ENCODE data around the gene EXOC6B.
"Not testable (repeated sequence)": the region's sequence is repeated elsewhere in the genome, so short reads cannot be mapped to it uniquely, and the experiment has no call there.

Gene EXOC6B

GRCh38 chr2:72613931-72614330 lies 211.9 kb downstream of the EXOC6B start:
- DNase-seq (ENCODE audit: insufficient read length, low spot score) (no peak), FAIRE-seq (no peak)
- TF ChIP-seq TAF1 (IDR thresholded peaks at IDR 0.05; ENCODE audit: low read depth, low read length) (no peak), POU2F2 (IDR thresholded peaks at IDR 0.05; ENCODE audit: low read depth, low read length) (no peak), SPI1 (IDR thresholded peaks at IDR 0.05; ENCODE audit: low read depth, low read length) (no peak), POLR2A (IDR thresholded peaks at IDR 0.05; ENCODE audit: low read depth, low read length) (no peak), PAX5 (IDR thresholded peaks at IDR 0.05; ENCODE audit: insufficient read depth, low read length, severe bottlenecking) (no peak), POLR2AphosphoS5 (IDR thresholded peaks at IDR 0.05; ENCODE audit: low read depth, low read length) (no peak)

GRCh38 chr2:72612614-72613160 lies 213.1 kb downstream of the EXOC6B start:
- FAIRE-seq (no peak), DNase-seq (ENCODE audit: insufficient read length, low spot score) (no peak)
- TF ChIP-seq TAF1 (IDR thresholded peaks at IDR 0.05; ENCODE audit: low read depth, low read length), result no peak
- TF ChIP-seq POU2F2 (IDR thresholded peaks at IDR 0.05; ENCODE audit: low read depth, low read length), result no peak
- no peak for TF ChIP-seq SPI1 (IDR thresholded peaks at IDR 0.05; ENCODE audit: low read depth, low read length)
- TF ChIP-seq POLR2A (IDR thresholded peaks at IDR 0.05; ENCODE audit: low read depth, low read length), result no peak
- TF ChIP-seq PAX5 (IDR thresholded peaks at IDR 0.05; ENCODE audit: insufficient read depth, low read length, severe bottlenecking), result no peak
- TF ChIP-seq POLR2AphosphoS5 (IDR thresholded peaks at IDR 0.05; ENCODE audit: low read depth, low read length), result no peak

GRCh38 chr2:72607189-72607588 lies 218.6 kb downstream of the EXOC6B start:
- FAIRE-seq (no peak), DNase-seq (ENCODE audit: insufficient read length, low spot score) (no peak)
- TF ChIP-seq POU2F2 (IDR thresholded peaks at IDR 0.05; ENCODE audit: low read depth, low read length) (no peak), POLR2AphosphoS5 (IDR thresholded peaks at IDR 0.05; ENCODE audit: low read depth, low read length) (no peak), PAX5 (IDR thresholded peaks at IDR 0.05; ENCODE audit: insufficient read depth, low read length, severe bottlenecking) (no peak), POLR2A (IDR thresholded peaks at IDR 0.05; ENCODE audit: low read depth, low read length) (no peak), TAF1 (IDR thresholded peaks at IDR 0.05; ENCODE audit: low read depth, low read length) (no peak), SPI1 (IDR thresholded peaks at IDR 0.05; ENCODE audit: low read depth, low read length) (no peak)

- TF ChIP-seq POU2F2 (IDR thresholded peaks at IDR 0.05; ENCODE audit: low read depth, low read length), result no peak
- no peak for TF ChIP-seq POLR2A (IDR thresholded peaks at IDR 0.05; ENCODE audit: low read depth, low read length)
- TF ChIP-seq POLR2AphosphoS5 (IDR thresholded peaks at IDR 0.05; ENCODE audit: low read depth, low read length), result no peak
- TF ChIP-seq SPI1 (IDR thresholded peaks at IDR 0.05; ENCODE audit: low read depth, low read length), result no peak
- TF ChIP-seq TAF1 (IDR thresholded peaks at IDR 0.05; ENCODE audit: low read depth, low read length), result no peak
- no peak for TF ChIP-seq PAX5 (IDR thresholded peaks at IDR 0.05; ENCODE audit: insufficient read depth, low read length, severe bottlenecking)
- DNase-seq (ENCODE audit: insufficient read length, low spot score), result no peak
- no peak for FAIRE-seq
These were observed 219.9 kb downstream of the EXOC6B start for GRCh38 chr2:72605836-72606442.

GRCh38 chr2:72604468-72604867 lies 221.4 kb downstream of the EXOC6B start:
- no peak for DNase-seq (ENCODE audit: insufficient read length, low spot score)
- FAIRE-seq, result no peak
- TF ChIP-seq POLR2AphosphoS5 (IDR thresholded peaks at IDR 0.05; ENCODE audit: low read depth, low read length), result no peak
- no peak for TF ChIP-seq POLR2A (IDR thresholded peaks at IDR 0.05; ENCODE audit: low read depth, low read length)
- no peak for TF ChIP-seq PAX5 (IDR thresholded peaks at IDR 0.05; ENCODE audit: insufficient read depth, low read length, severe bottlenecking)
- no peak for TF ChIP-seq POU2F2 (IDR thresholded peaks at IDR 0.05; ENCODE audit: low read depth, low read length)
- TF ChIP-seq TAF1 (IDR thresholded peaks at IDR 0.05; ENCODE audit: low read depth, low read length), result no peak
- TF ChIP-seq SPI1 (IDR thresholded peaks at IDR 0.05; ENCODE audit: low read depth, low read length), result no peak

GRCh38 chr2:72603481-72603880 lies 222.4 kb downstream of the EXOC6B start:
- FAIRE-seq (no peak), DNase-seq (ENCODE audit: insufficient read length, low spot score) (no peak)
- TF ChIP-seq SPI1 (IDR thresholded peaks at IDR 0.05; ENCODE audit: low read depth, low read length), result no peak

- FAIRE-seq, result no peak
- no peak for DNase-seq (ENCODE audit: insufficient read length, low spot score)
- no peak for TF ChIP-seq SPI1 (IDR thresholded peaks at IDR 0.05; ENCODE audit: low read depth, low read length)
- no peak for TF ChIP-seq POU2F2 (IDR thresholded peaks at IDR 0.05; ENCODE audit: low read depth, low read length)
- no peak for TF ChIP-seq TAF1 (IDR thresholded peaks at IDR 0.05; ENCODE audit: low read depth, low read length)
- no peak for TF ChIP-seq PAX5 (IDR thresholded peaks at IDR 0.05; ENCODE audit: insufficient read depth, low read length, severe bottlenecking)
- TF ChIP-seq POLR2AphosphoS5 (IDR thresholded peaks at IDR 0.05; ENCODE audit: low read depth, low read length), result no peak
- TF ChIP-seq POLR2A (IDR thresholded peaks at IDR 0.05; ENCODE audit: low read depth, low read length), result no peak
These were observed 223.1 kb downstream of the EXOC6B start for GRCh38 chr2:72602711-72603110.

GRCh38 chr2:72602095-72602494 lies 223.7 kb downstream of the EXOC6B start:
- DNase-seq (ENCODE audit: insufficient read length, low spot score) (no peak), FAIRE-seq (no peak)
- no peak for TF ChIP-seq PAX5 (IDR thresholded peaks at IDR 0.05; ENCODE audit: insufficient read depth, low read length, severe bottlenecking)
- TF ChIP-seq POLR2AphosphoS5 (IDR thresholded peaks at IDR 0.05; ENCODE audit: low read depth, low read length), result no peak
- TF ChIP-seq TAF1 (IDR thresholded peaks at IDR 0.05; ENCODE audit: low read depth, low read length), result no peak
- no peak for TF ChIP-seq POLR2A (IDR thresholded peaks at IDR 0.05; ENCODE audit: low read depth, low read length)
- TF ChIP-seq SPI1 (IDR thresholded peaks at IDR 0.05; ENCODE audit: low read depth, low read length), result no peak
- TF ChIP-seq POU2F2 (IDR thresholded peaks at IDR 0.05; ENCODE audit: low read depth, low read length), result no peak

GRCh38 chr2:72583836-72584235 lies 242.0 kb downstream of the EXOC6B start:
- not testable (repeated sequence) for FAIRE-seq; DNase-seq (ENCODE audit: insufficient read length, low spot score)

GRCh38 chr2:72583376-72583775 lies 242.5 kb downstream of the EXOC6B start:
- no peak for TF ChIP-seq SPI1 (IDR thresholded peaks at IDR 0.05; ENCODE audit: low read depth, low read length)
- TF ChIP-seq POU2F2 (IDR thresholded peaks at IDR 0.05; ENCODE audit: low read depth, low read length), result no peak
- TF ChIP-seq POLR2AphosphoS5 (IDR thresholded peaks at IDR 0.05; ENCODE audit: low read depth, low read length), result no peak
- TF ChIP-seq TAF1 (IDR thresholded peaks at IDR 0.05; ENCODE audit: low read depth, low read length), result no peak
- no peak for TF ChIP-seq POLR2A (IDR thresholded peaks at IDR 0.05; ENCODE audit: low read depth, low read length)
- TF ChIP-seq PAX5 (IDR thresholded peaks at IDR 0.05; ENCODE audit: insufficient read depth, low read length, severe bottlenecking), result no peak
- DNase-seq (ENCODE audit: insufficient read length, low spot score), result no peak
- no peak for FAIRE-seq

All from GM12891 (cell line).